HepG2 (cell line): Measurements from ENCODE around the gene C19orf73. TPM values are rescaled to one million over a fixed set of nuclear protein-coding genes. Genes with fewer than 3 reads are reported as not detected.

ENCODE experiments used
- ARNT2 ChIP-seq: sonication (generic); formaldehyde crosslinking; IDR thresholded peaks from 2 replicates; pipeline ENCODE4 v1.8.0; 2022; ENCODE audit warnings: mild to moderate bottlenecking, low read depth, missing genetic modification reagents, moderate library complexity
- HNF4A ChIP-seq: sonication (generic); formaldehyde crosslinking; IDR thresholded peaks from 2 replicates; pipeline ENCODE4 v1.4.0; 2020; ENCODE audit warnings: missing genetic modification reagents
- POGZ ChIP-seq: sonication (generic); formaldehyde crosslinking; IDR thresholded peaks from 2 replicates; pipeline ENCODE4 v1.4.0; 2020; ENCODE audit warnings: mild to moderate bottlenecking, missing genetic modification reagents
- RBFOX2 ChIP-seq: fragments of 200-400 bp; formaldehyde crosslinking; IDR thresholded peaks from 2 replicates; pipeline ENCODE4 v1.6.1; 2017; ENCODE audit warnings: low read depth, mild to moderate bottlenecking, low read length
- ZBTB3 ChIP-seq: sonication (generic); formaldehyde crosslinking; IDR thresholded peaks from 2 replicates; pipeline ENCODE4 v1.4.0; 2020; ENCODE audit warnings: low read depth, mild to moderate bottlenecking, moderate library complexity, missing genetic modification reagents, borderline replicate concordance
- ZNF3 ChIP-seq: IDR thresholded peaks from 2 replicates; pipeline ENCODE4 v1.7.0; 2017; ENCODE audit warnings: inconsistent platforms
- ZNF337 ChIP-seq: sonication (generic); formaldehyde crosslinking; IDR thresholded peaks from 2 replicates; pipeline ENCODE4 v1.5.1; 2020; ENCODE audit warnings: missing genetic modification reagents, low read depth, mild to moderate bottlenecking, borderline replicate concordance
- ZNF350 ChIP-seq: sonication (generic); formaldehyde crosslinking; IDR thresholded peaks from 2 replicates; pipeline ENCODE4 v1.4.0; 2020; ENCODE audit warnings: mild to moderate bottlenecking, low read depth, missing genetic modification reagents, borderline replicate concordance
- ZNF546 ChIP-seq: sonication (generic); formaldehyde crosslinking; conservative IDR thresholded peaks from 2 replicates; pipeline ENCODE4 v1.8.1; 2023; ENCODE audit warnings: mild to moderate bottlenecking, missing genetic modification reagents
- ZNF709 ChIP-seq: sonication (generic); formaldehyde crosslinking; IDR thresholded peaks from 2 replicates; pipeline ENCODE4 v1.5.0; 2020; ENCODE audit warnings: mild to moderate bottlenecking, missing genetic modification reagents
- polyA plus RNA-seq, 8 experiments: library from polyadenylated mRNA; depleted of rRNA in 3 of 8; stranded (reverse) in 7 of 8; unstranded in 1 of 8; fragments of >200 nt; fragmentation: Illumina TruSeq in 4 of 8; extraction: Trizol in 4 of 8; gene quantifications; 2 replicates each; pipeline versions ENCODE4 v1.2.1 to v1.2.3, GENCODE V29; 2011 to 2016; ENCODE audit warnings: low read depth in 4 of 8, missing spikeins in 1 of 8, mixed read lengths in 1 of 8; ENCODE audit not compliant: insufficient read depth in 1 of 8
- total RNA-seq, 5 experiments: library from RNA; depleted of rRNA; stranded (reverse); fragments of >200 nt; fragmentation: Illumina TruSeq; extraction: Trizol; gene quantifications; 2 replicates each; pipeline ENCODE4 v1.2.3, GENCODE V29; 2016; ENCODE audit warnings: low read depth in 1 of 5
- TF ChIP-seq, protein P1 (sequence below): sonication (generic); formaldehyde crosslinking; IDR thresholded peaks from 2 replicates; pipeline ENCODE4 v1.8.1; 2023; ENCODE audit warnings: mild to moderate bottlenecking, missing genetic modification reagents, borderline replicate concordance
- TF ChIP-seq, protein P2 (sequence below): IDR thresholded peaks from 2 replicates; pipeline ENCODE4 v1.6.1; 2018; ENCODE audit warnings: missing genetic modification reagents
- TF ChIP-seq, protein P3 (sequence below): sonication (generic); formaldehyde crosslinking; IDR thresholded peaks from 2 replicates; pipeline ENCODE4 v1.4.0; 2020; ENCODE audit warnings: missing genetic modification reagents
- TF ChIP-seq, protein P4 (sequence below): sonication (generic); formaldehyde crosslinking; IDR thresholded peaks from 2 replicates; pipeline ENCODE4 v1.4.0; 2020; ENCODE audit warnings: missing genetic modification reagents, mild to moderate bottlenecking, borderline replicate concordance
- TF ChIP-seq, protein P5 (sequence below): IDR thresholded peaks from 2 replicates; pipeline ENCODE4 v1.6.1; 2018; ENCODE audit warnings: missing genetic modification reagents, mild to moderate bottlenecking, missing compliant biosample characterization
- TF ChIP-seq, protein P6 (sequence below): sonication (generic); formaldehyde crosslinking; IDR thresholded peaks from 2 replicates; pipeline ENCODE4 v1.5.0; 2020; ENCODE audit warnings: mild to moderate bottlenecking, low read depth, missing genetic modification reagents, borderline replicate concordance
- TF ChIP-seq, protein P7 (sequence below): sonication (generic); formaldehyde crosslinking; IDR thresholded peaks from 2 replicates; pipeline ENCODE4 v1.4.0; 2020; ENCODE audit warnings: missing genetic modification reagents

The C19orf73 gene
- total and polyA plus RNA-seq, 2 of the 13 experiments (the other 11 are each of a cell fraction or from before 2014, with no cell fraction given), result 1.4 to 1.5 TPM

DNA sequence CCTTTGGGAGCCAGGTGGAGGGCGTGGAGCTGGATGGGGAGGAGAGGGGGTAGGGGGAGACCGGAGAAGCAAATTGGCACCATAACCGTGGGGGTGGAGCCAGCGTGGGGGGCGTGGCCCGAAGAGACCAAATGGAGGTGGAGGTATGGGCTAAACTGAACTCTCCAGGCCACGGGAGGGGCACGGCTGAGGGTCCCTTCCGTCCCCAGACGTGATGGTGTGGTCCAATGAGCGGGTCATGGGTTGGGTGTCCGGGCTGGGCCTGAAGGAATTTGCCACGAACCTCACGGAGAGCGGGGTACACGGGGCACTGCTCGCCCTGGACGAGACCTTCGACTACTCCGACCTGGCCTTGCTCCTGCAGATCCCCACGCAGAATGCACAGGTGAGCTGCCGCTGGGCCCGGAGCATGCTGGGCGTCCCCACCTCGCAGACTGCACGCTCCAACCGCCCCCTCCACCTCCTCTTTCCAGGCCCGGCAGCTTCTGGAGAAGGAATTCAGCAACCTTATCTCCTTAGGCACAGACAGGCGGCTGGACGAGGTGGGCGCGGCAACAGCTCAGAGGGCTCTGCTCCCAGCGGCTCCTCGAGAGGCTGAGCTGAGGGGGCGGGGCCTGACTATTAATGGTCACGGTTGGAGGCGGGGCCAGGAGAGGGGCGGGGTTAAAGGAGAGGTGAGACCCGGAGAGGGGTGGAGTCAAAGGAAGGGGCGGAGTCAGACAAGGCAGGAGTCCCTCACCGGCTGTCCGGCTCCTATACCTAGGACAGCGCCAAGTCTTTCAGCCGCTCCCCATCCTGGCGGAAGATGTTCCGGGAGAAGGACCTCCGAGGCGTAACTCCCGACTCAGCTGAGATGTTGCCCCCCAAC lies 30.1 kb upstream of the C19orf73 start (continued):
- TF ChIP-seq, protein P1, sequence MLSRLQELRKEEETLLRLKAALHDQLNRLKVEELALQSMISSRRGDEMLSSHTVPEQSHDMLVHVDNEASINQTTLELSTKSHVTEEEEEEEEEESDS (CRISPR knock-in tag), result no peak
- TF ChIP-seq POGZ, result peak; percentile 18
- TF ChIP-seq, protein P2, sequence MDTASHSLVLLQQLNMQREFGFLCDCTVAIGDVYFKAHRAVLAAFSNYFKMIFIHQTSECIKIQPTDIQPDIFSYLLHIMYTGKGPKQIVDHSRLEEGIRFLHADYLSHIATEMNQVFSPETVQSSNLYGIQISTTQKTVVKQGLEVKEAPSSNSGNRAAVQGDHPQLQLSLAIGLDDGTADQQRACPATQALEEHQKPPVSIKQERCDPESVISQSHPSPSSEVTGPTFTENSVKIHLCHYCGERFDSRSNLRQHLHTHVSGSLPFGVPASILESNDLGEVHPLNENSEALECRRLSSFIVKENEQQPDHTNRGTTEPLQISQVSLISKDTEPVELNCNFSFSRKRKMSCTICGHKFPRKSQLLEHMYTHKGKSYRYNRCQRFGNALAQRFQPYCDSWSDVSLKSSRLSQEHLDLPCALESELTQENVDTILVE (CRISPR knock-in tag), result no peak
- TF ChIP-seq, protein P3, sequence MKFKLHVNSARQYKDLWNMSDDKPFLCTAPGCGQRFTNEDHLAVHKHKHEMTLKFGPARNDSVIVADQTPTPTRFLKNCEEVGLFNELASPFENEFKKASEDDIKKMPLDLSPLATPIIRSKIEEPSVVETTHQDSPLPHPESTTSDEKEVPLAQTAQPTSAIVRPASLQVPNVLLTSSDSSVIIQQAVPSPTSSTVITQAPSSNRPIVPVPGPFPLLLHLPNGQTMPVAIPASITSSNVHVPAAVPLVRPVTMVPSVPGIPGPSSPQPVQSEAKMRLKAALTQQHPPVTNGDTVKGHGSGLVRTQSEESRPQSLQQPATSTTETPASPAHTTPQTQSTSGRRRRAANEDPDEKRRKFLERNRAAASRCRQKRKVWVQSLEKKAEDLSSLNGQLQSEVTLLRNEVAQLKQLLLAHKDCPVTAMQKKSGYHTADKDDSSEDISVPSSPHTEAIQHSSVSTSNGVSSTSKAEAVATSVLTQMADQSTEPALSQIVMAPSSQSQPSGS (CRISPR knock-in tag), result no peak
- TF ChIP-seq, protein P4, sequence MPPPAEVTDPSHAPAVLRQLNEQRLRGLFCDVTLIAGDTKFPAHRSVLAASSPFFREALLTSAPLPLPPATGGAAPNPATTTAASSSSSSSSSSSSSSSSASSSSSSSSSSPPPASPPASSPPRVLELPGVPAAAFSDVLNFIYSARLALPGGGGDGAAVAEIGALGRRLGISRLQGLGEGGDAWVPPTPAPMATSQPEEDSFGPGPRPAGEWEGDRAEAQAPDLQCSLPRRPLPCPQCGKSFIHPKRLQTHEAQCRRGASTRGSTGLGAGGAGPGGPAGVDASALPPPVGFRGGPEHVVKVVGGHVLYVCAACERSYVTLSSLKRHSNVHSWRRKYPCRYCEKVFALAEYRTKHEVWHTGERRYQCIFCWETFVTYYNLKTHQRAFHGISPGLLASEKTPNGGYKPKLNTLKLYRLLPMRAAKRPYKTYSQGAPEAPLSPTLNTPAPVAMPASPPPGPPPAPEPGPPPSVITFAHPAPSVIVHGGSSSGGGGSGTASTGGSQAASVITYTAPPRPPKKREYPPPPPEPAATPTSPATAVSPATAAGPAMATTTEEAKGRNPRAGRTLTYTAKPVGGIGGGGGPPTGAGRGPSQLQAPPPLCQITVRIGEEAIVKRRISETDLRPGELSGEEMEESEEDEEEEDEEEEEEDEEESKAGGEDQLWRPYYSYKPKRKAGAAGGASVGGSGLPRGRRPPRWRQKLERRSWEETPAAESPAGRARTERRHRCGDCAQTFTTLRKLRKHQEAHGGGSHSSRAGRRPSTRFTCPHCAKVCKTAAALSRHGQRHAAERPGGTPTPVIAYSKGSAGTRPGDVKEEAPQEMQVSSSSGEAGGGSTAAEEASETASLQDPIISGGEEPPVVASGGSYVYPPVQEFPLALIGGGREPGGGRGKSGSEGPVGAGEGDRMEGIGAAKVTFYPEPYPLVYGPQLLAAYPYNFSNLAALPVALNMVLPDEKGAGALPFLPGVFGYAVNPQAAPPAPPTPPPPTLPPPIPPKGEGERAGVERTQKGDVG (CRISPR knock-in tag), result no peak
- peak; percentile 77; the same call in 1 of the 2 replicates for TF ChIP-seq ZNF709
- TF ChIP-seq ZBTB3 (CRISPR knock-in tag), result no peak
- TF ChIP-seq ARNT2, result 0 out of 2 replicates have a peak, but pooled peaks have one; percentile 34
- TF ChIP-seq, protein P5, sequence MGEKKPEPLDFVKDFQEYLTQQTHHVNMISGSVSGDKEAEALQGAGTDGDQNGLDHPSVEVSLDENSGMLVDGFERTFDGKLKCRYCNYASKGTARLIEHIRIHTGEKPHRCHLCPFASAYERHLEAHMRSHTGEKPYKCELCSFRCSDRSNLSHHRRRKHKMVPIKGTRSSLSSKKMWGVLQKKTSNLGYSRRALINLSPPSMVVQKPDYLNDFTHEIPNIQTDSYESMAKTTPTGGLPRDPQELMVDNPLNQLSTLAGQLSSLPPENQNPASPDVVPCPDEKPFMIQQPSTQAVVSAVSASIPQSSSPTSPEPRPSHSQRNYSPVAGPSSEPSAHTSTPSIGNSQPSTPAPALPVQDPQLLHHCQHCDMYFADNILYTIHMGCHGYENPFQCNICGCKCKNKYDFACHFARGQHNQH (CRISPR knock-in tag), result no peak
- no peak for TF ChIP-seq ZNF546 (CRISPR knock-in tag)
- TF ChIP-seq, protein P6, sequence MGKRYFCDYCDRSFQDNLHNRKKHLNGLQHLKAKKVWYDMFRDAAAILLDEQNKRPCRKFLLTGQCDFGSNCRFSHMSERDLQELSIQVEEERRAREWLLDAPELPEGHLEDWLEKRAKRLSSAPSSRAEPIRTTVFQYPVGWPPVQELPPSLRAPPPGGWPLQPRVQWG (CRISPR knock-in tag), result no peak
- TF ChIP-seq ZNF337 (CRISPR knock-in tag), result no peak
- TF ChIP-seq, protein P7, sequence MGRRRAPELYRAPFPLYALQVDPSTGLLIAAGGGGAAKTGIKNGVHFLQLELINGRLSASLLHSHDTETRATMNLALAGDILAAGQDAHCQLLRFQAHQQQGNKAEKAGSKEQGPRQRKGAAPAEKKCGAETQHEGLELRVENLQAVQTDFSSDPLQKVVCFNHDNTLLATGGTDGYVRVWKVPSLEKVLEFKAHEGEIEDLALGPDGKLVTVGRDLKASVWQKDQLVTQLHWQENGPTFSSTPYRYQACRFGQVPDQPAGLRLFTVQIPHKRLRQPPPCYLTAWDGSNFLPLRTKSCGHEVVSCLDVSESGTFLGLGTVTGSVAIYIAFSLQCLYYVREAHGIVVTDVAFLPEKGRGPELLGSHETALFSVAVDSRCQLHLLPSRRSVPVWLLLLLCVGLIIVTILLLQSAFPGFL (CRISPR knock-in tag), result no peak
- TF ChIP-seq RBFOX2, result no peak
- no peak; the same call in 1 of the 2 replicates for TF ChIP-seq ZNF3 (CRISPR knock-in tag)
- TF ChIP-seq ZNF350 (CRISPR knock-in tag), result no peak
- TF ChIP-seq HNF4A (CRISPR knock-in tag), result no peak
